Aorta (tissue), 5 donors: ENCODE results near the gene FAM170B. TPM values are rescaled to one million over a fixed set of nuclear protein-coding genes. Genes with fewer than 3 reads are reported as not detected.

Experiments used
- ATAC-seq: fragments of 200-7000 bp; cut with Tn5 transposase; one replicate; pipeline ENCODE4 v1.9.1; 2022; ENCODE audit warnings: moderate library complexity; ENCODE audit not compliant: low FRiP score
- DNase-seq, 2 donors: peaks; one replicate each; pipeline ENCODE4 v3.0.0-alpha.2; 2020
- H3K27ac ChIP-seq, 2 donors: one replicate each; pipeline ENCODE4 v1.5.1; 2013; ENCODE audit warnings: low read length in 2 of 2, mild to moderate bottlenecking in 2 of 2, moderate library complexity in 2 of 2, control low read depth in 1 of 2, inconsistent platforms in 1 of 2, low read depth in 1 of 2
- H3K27me3 ChIP-seq, 2 donors: one replicate each; pipeline ENCODE4 v1.6.1; 2013; ENCODE audit warnings: control low read depth in 1 of 2, low read length in 1 of 2, mild to moderate bottlenecking in 1 of 2, moderate library complexity in 1 of 2; ENCODE audit not compliant: insufficient read depth in 2 of 2, control insufficient read depth in 1 of 2
- H3K36me3 ChIP-seq, 2 donors: one replicate each; pipeline ENCODE4 v1.6.1; 2013; ENCODE audit warnings: control low read depth in 1 of 2, low read length in 1 of 2, mild to moderate bottlenecking in 1 of 2; ENCODE audit not compliant: insufficient read depth in 2 of 2, control insufficient read depth in 1 of 2
- H3K4me1 ChIP-seq, 2 donors: one replicate each; pipeline ENCODE4 v1.6.1; 2013; ENCODE audit warnings: low read length in 2 of 2, control low read depth in 1 of 2, mild to moderate bottlenecking in 1 of 2, moderate library complexity in 1 of 2; ENCODE audit not compliant: insufficient read depth in 2 of 2, control insufficient read depth in 1 of 2
- H3K4me3 ChIP-seq, 2 donors: one replicate each; pipeline ENCODE4 v1.5.1; 2013; ENCODE audit warnings: low read length in 2 of 2, control low read depth in 1 of 2, mild to moderate bottlenecking in 1 of 2
- H3K9me3 ChIP-seq: one replicate; pipeline ENCODE4 v1.6.1; 2013; ENCODE audit warnings: mild to moderate bottlenecking, low read length; ENCODE audit not compliant: control insufficient read depth
- WGBS, 2 donors: extraction: QIAGEN DNeasy Blood & Tissue Kit; methylation state at CpG; one replicate each; pipeline ENCODE4 v1.1.7; 2013; 5-methylcytosine and 5-hydroxymethylcytosine counted together
- intact Hi-C, 2 donors: fragments of 100-400 bp; cut with DNase I; formaldehyde crosslinking; loops; one replicate each; pipeline versions ENCODE4 v1.14.2 to v1.15.0; 2022
- polyA plus RNA-seq, 2 donors: library from polyadenylated mRNA; stranded (reverse); fragments of 200-250 nt; gene quantifications; one replicate each; pipeline ENCODE4 v1.2.3, GENCODE V29; 2013
- total RNA-seq, 2 donors: library from RNA; stranded (reverse); fragmentation: NEBNext Ultra II Directional; extraction: Animal tissue kit (Norgen Biotek cat#: 25700); gene quantifications; one replicate each; pipeline ENCODE4 v1.2.1, GENCODE V29; 2021
- donor health status: healthy with polysubstance abuse.
- donor health status: Bipolar disorder and iron deficiency.
- donor health status: DM: no; HTN: no; CAD: no.
- donor health status: DM: no; HTN: no; CAD: no.
- donor health status: DM: yes; HTN: yes; CAD: no.

FAM170B gene
- total and polyA plus RNA-seq, 4 donors: not detected

- Histone ChIP-seq H3K36me3 (no peaks in the 10 kb centered on the region), H3K27me3 (no peaks in the 10 kb centered on the region), H3K4me3 (no peak overlapping the region), H3K4me1 (peaks cover 0 to 4% of the 10 kb centered on the region in 2 donors), H3K9me3 (no peaks in the 10 kb centered on the region), H3K27ac (peak overlapping the region in 1 of 2 donors; percentile 25)
- DNase-seq: no peak
- ATAC-seq: peak; percentile 53
- intact Hi-C loops: no loop called here
- 11 to 16% methylated on average over 3 of the region's 3 CpGs for WGBS, 2 donors
These were observed 44.1 kb downstream of the FAM170B start for GRCh38 chr10:49089557-49090188.

GRCh38 chr10:49089152-49089551, 44.7 kb downstream of the FAM170B start:
- no peak for ATAC-seq
- H3K4me3 ChIP-seq: no peak overlapping the region
- no peaks in the 10 kb centered on the region for H3K9me3 ChIP-seq
- intact Hi-C loops: no loop called here
- H3K27me3 ChIP-seq: no peaks in the 10 kb centered on the region
- WGBS, 2 donors: 83 to 94% methylated on average over 2 of the region's 2 CpGs
- no peak for DNase-seq
- H3K27ac ChIP-seq: no peak overlapping the region
- no peaks in the 10 kb centered on the region for H3K36me3 ChIP-seq
- H3K4me1 ChIP-seq: peaks cover 0 to 4% of the 10 kb centered on the region in 2 donors

- H3K27me3 ChIP-seq: no peaks in the 10 kb centered on the region
- ATAC-seq (no peak), DNase-seq (no peak)
- H3K9me3 ChIP-seq: no peaks in the 10 kb centered on the region
- WGBS, 2 donors: 97% methylated on average over 3 of the region's 3 CpGs
- H3K4me3 ChIP-seq: no peak overlapping the region
- no peaks in the 10 kb centered on the region for H3K36me3 ChIP-seq
- intact Hi-C loops: no loop called here
- peaks cover 4 to 5% of the 10 kb centered on the region in 2 donors for H3K4me1 ChIP-seq
- H3K27ac ChIP-seq: no peak overlapping the region
These were observed 46.9 kb downstream of the FAM170B start for GRCh38 chr10:49086889-49087288.

- intact Hi-C loops: no loop called here
- H3K4me1 ChIP-seq: peaks cover 0 to 5% of the 10 kb centered on the region in 2 donors
- H3K27me3 ChIP-seq: no peaks in the 10 kb centered on the region
- peak overlapping the region in 1 of 2 donors; percentile 58 for H3K27ac ChIP-seq
- DNase-seq (no peak), ATAC-seq (peak; percentile 65)
- no peak overlapping the region for H3K4me3 ChIP-seq
- no peaks in the 10 kb centered on the region for H3K36me3 ChIP-seq
- 15% methylated on average over 8 of the region's 8 CpGs for WGBS, 2 donors
- H3K9me3 ChIP-seq: no peaks in the 10 kb centered on the region
These were observed 50.6 kb downstream of the FAM170B start for GRCh38 chr10:49083261-49083660.

- ATAC-seq: no peak
- peak overlapping the region in 1 of 2 donors; percentile 21 for H3K27ac ChIP-seq
- no peaks in the 10 kb centered on the region for H3K9me3 ChIP-seq
- 82 to 87% methylated on average over 2 of the region's 2 CpGs for WGBS, 2 donors
- no peak for DNase-seq
- no peak overlapping the region for H3K4me3 ChIP-seq
- no peaks in the 10 kb centered on the region for H3K36me3 ChIP-seq
- H3K27me3 ChIP-seq: no peaks in the 10 kb centered on the region
- peaks cover 0 to 5% of the 10 kb centered on the region in 2 donors for H3K4me1 ChIP-seq
- intact Hi-C loops: no loop called here
These were observed 51.1 kb downstream of the FAM170B start for GRCh38 chr10:49082766-49083165.

- WGBS, 2 donors: 14 to 24% methylated on average over 9 of the region's 9 CpGs
- intact Hi-C loops: no loop called here
- H3K27me3 ChIP-seq: no peaks in the 10 kb centered on the region
- peak overlapping the region in 1 of 2 donors; percentile 52 for H3K27ac ChIP-seq
- peaks cover 0 to 5% of the 10 kb centered on the region in 2 donors for H3K4me1 ChIP-seq
- H3K4me3 ChIP-seq: no peak overlapping the region
- no peaks in the 10 kb centered on the region for H3K36me3 ChIP-seq
- ATAC-seq: no peak
- DNase-seq: peak in 1 of 2 donors; percentile 67
- no peaks in the 10 kb centered on the region for H3K9me3 ChIP-seq
These were observed 52.1 kb downstream of the FAM170B start for GRCh38 chr10:49081547-49082275.

Other genes starting within 250 kb of the FAM170B start
- not detected for gene LRRC18, start 194.2 kb downstream of the FAM170B start, total RNA-seq
- gene LRRC18, start 194.2 kb downstream of the FAM170B start, polyA plus RNA-seq: not detected
- 10 to 100 TPM; 24.6 to 34.2 TPM for gene VSTM4, start 18.5 kb downstream of the FAM170B start, total RNA-seq
- 10 to 100 TPM in 1 of 2 donors, 1 to 10 TPM in 1; 8.0 to 11.4 TPM for gene VSTM4, start 18.5 kb downstream of the FAM170B start, polyA plus RNA-seq
- gene TMEM273, start 54.4 kb upstream of the FAM170B start, total RNA-seq: 10 to 100 TPM; 20.0 to 44.7 TPM
- 1 to 10 TPM; 3.1 to 7.8 TPM for gene TMEM273, start 54.4 kb upstream of the FAM170B start, polyA plus RNA-seq
- under 1 TPM; 0.09 to 0.13 TPM for gene C10orf71, start 165.1 kb upstream of the FAM170B start, total RNA-seq
- under 1 TPM in 1 of 2 donors, not detected in 1; 0.13 TPM for gene C10orf71, start 165.1 kb upstream of the FAM170B start, polyA plus RNA-seq